Camera-type eye (tissue), 1 donor: ENCODE data around the gene TCAF2. TPM values are rescaled to one million over a fixed set of nuclear protein-coding genes. Genes with fewer than 3 reads are reported as not detected.

Experiments
- total RNA-seq: library from RNA; depleted of rRNA; stranded (reverse); fragments of >200 nt; gene quantifications from one replicate; pipeline ENCODE4 v1.2.3, GENCODE V29; 2014

Gene TCAF2
- 2.3 TPM for total RNA-seq

DNA sequence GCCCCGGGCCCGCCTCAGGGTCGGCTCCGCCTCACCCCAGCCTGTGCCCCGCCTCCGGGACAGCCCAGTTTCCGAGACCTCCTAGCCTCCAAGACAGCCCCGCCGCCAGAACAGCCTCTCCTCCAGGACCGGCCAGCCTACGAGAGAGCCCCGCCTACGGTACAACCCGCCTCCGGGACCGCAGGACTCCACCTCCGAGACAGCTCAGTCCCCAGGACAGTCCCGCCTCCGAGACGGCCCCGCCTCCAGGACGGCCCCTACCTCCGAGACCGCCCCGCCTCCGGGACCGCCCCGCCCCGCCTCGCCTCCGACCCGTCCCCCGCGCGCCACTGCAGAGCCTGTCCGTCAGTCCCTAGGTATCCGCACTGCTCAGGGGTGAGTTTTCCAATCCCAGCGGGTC lies at the start of gene TCAF2:
Gene TCAF2, plus strand, starts transcription at position 329 of the 400 bp plus-strand sequence.

DNA sequence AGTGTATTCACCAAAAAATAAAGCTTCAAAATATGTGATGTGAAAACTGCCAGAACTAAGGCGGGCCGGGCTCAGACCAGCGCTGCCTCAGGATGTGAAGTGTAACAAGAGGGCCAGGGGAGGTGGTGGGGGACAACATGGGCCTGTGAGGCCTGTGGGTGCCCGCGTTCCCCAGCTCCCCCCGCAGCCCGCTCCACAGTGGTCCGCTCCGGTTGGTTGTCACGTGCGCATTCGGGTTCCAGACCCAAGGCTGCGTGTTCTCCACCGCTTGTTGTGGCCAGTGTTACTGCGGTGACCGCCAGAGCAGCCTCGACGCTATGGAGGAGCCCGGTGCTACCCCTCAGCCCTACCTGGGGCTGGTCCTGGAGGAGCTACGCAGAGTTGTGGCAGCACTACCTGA lies 49.3 kb upstream of the TCAF2 start, which contains the start of gene CTAGE15:
Gene CTAGE15, plus strand, starts transcription at position 301 of the 400 bp plus-strand sequence. Its CDS starts 17 bp downstream, at position 318.

Other genes with a start within 250 kb of the TCAF2 start
- gene ZYX, start 239.6 kb upstream of the TCAF2 start, total RNA-seq: 29.9 TPM
- 2.1 TPM for gene EPHA1, start 212.1 kb upstream of the TCAF2 start, total RNA-seq
- gene TAS2R60, start 177.5 kb upstream of the TCAF2 start, total RNA-seq: not detected
- not detected for gene TAS2R41, start 143.1 kb upstream of the TCAF2 start, total RNA-seq
- gene CTAGE15, start 49.2 kb upstream of the TCAF2 start, total RNA-seq: 1.8 TPM
- 2.9 TPM for gene CTAGE6, start 136.7 kb downstream of the TCAF2 start, total RNA-seq